SK-N-SH (cell line): ENCODE measurements around the gene MAP2K2. TPM values are rescaled to one million over a fixed set of nuclear protein-coding genes. Genes with fewer than 3 reads are reported as not detected.

Experiments used
- CTCF ChIA-PET: fragments of 300-600, 350-600 bp; formaldehyde crosslinking; extraction: SDS; loops from one replicate; lab custom pipeline; 2021; lab: Yijun Ruan, JAX
- POLR2A ChIA-PET: fragments of 350-600 bp; sonication (Branson Sonifier 250); formaldehyde crosslinking; extraction: SDS; loops from one replicate; lab custom pipeline; 2020; ENCODE audit warnings: antibody characterized with exemption, inconsistent platforms; lab: Yijun Ruan, JAX
- DNase-seq: peaks from one replicate; pipeline ENCODE4 v3.0.0; 2012
- H2AFZ ChIP-seq: fragments of 200-600 bp; sonication (generic); 2 replicates; pipeline ENCODE4 v1.8.1; 2016; ENCODE audit warnings: antibody characterized with exemption, mild to moderate bottlenecking, low read depth
- H3F3A ChIP-seq: fragments of 200-600 bp; sonication (generic); replicated peaks from 2 replicates; pipeline ENCODE3; 2016; ENCODE audit warnings: antibody characterized with exemption, mild to moderate bottlenecking; ENCODE audit not compliant: insufficient read depth
- H3K27ac ChIP-seq, 2 experiments: fragments of 200-500 bp in 1 of 2; fragments of 200-600 bp in 1 of 2; sonication (Bioruptor generic) in 1 of 2; sonication (generic), shearing (Covaris generic) in 1 of 2; 2 replicates each; pipeline versions ENCODE4 v1.5.1 to v1.6.1; 2014 to 2016; ENCODE audit warnings: low read depth in 2 of 2, inconsistent platforms in 1 of 2, low read length in 1 of 2, mild to moderate bottlenecking in 1 of 2, mixed read lengths in 1 of 2
- H3K27me3 ChIP-seq: fragments of 200-600 bp; sonication (generic), shearing (Covaris generic); 2 replicates; pipeline ENCODE4 v1.6.1; 2016; ENCODE audit warnings: mixed run types; ENCODE audit not compliant: insufficient read depth
- H3K36me3 ChIP-seq, 2 experiments: fragments of 200-500 bp in 1 of 2; fragments of 200-600 bp in 1 of 2; sonication (Bioruptor generic) in 1 of 2; sonication (generic) in 1 of 2; replicated peaks in 1 of 2; 2 replicates each; pipeline versions ENCODE3 to v1.5.1; 2014 to 2016; ENCODE audit warnings: low read length in 1 of 2, mild to moderate bottlenecking in 1 of 2; ENCODE audit not compliant: insufficient read depth in 2 of 2, control insufficient read depth in 1 of 2
- H3K4me1 ChIP-seq, 2 experiments: fragments of 200-500 bp in 1 of 2; fragments of 200-600 bp in 1 of 2; sonication (Bioruptor generic) in 1 of 2; sonication (generic), shearing (Covaris generic) in 1 of 2; 2 replicates each; pipeline versions ENCODE4 v1.5.1 to v1.6.1; 2014 to 2016; ENCODE audit warnings: low read depth in 1 of 2, low read length in 1 of 2, mixed run types in 1 of 2; ENCODE audit not compliant: insufficient read depth in 2 of 2, control insufficient read depth in 1 of 2
- H3K4me2 ChIP-seq: fragments of 200-600 bp; sonication (generic), shearing (Covaris generic); 2 replicates; pipeline ENCODE4 v1.6.1; 2017; ENCODE audit warnings: mixed run types
- H3K4me3 ChIP-seq, 2 experiments: fragments of 200-500 bp in 1 of 2; fragments of 200-600 bp in 1 of 2; sonication (Bioruptor generic) in 1 of 2; sonication (generic), shearing (Covaris generic) in 1 of 2; 2 replicates each; pipeline versions ENCODE4 v1.5.1 to v1.8.1; 2014 to 2016; ENCODE audit warnings: low read depth in 2 of 2, inconsistent platforms in 1 of 2, low read length in 1 of 2, mild to moderate bottlenecking in 1 of 2, mixed read lengths in 1 of 2, moderate library complexity in 1 of 2
- H3K79me2 ChIP-seq: fragments of 200-600 bp; sonication (generic); 2 replicates; pipeline ENCODE4 v1.8.1; 2017; ENCODE audit warnings: mild to moderate bottlenecking; ENCODE audit not compliant: insufficient read depth
- H3K9ac ChIP-seq: fragments of 200-600 bp; sonication (generic); 2 replicates; pipeline ENCODE4 v1.6.1; 2017; ENCODE audit warnings: mixed run types
- H3K9me2 ChIP-seq: fragments of 200-600 bp; sonication (generic); 2 replicates; pipeline ENCODE4 v1.6.1; 2017; ENCODE audit warnings: mixed run types
- H3K9me3 ChIP-seq: fragments of 200-600 bp; sonication (generic); 2 replicates; pipeline ENCODE4 v1.6.1; 2017; ENCODE audit warnings: mixed run types, mild to moderate bottlenecking, moderate library complexity
- H4K20me1 ChIP-seq: fragments of 200-600 bp; sonication (generic); 2 replicates; pipeline ENCODE4 v1.6.1; 2017; ENCODE audit warnings: mild to moderate bottlenecking, mixed run types; ENCODE audit not compliant: insufficient read depth
- ELF1 ChIP-seq: IDR thresholded peaks from 2 replicates; pipeline ENCODE4 v1.4.0; 2012
- EP300 ChIP-seq, 2 experiments: IDR thresholded peaks; 2 replicates each; pipeline versions ENCODE4 v1.4.0 to v1.6.1; 2012; ENCODE audit warnings: borderline replicate concordance in 1 of 2, low read depth in 1 of 2, low read length in 1 of 2
- FOXM1 ChIP-seq: IDR thresholded peaks from 2 replicates; pipeline ENCODE4 v1.4.0; 2012; ENCODE audit warnings: low read depth, mild to moderate bottlenecking
- GABPA ChIP-seq: IDR thresholded peaks from 2 replicates; pipeline ENCODE4 v1.4.0; 2012; ENCODE audit warnings: low read depth, mild to moderate bottlenecking
- GATA2 ChIP-seq: sonication (generic); formaldehyde crosslinking; IDR thresholded peaks from 2 replicates; pipeline ENCODE4 v1.5.0; 2020; ENCODE audit warnings: mild to moderate bottlenecking, missing genetic modification reagents
- MEF2A ChIP-seq: IDR thresholded peaks from 2 replicates; pipeline ENCODE4 v1.4.0; 2012; ENCODE audit warnings: low read depth, borderline replicate concordance
- MXI1 ChIP-seq: IDR thresholded peaks from 2 replicates; pipeline ENCODE4 v1.6.1; 2012; ENCODE audit warnings: mild to moderate bottlenecking, low read depth, low read length, improper control_type of control experiment
- NFIC ChIP-seq: IDR thresholded peaks from 2 replicates; pipeline ENCODE4 v1.4.0; 2012; ENCODE audit warnings: borderline replicate concordance
- RAD21 ChIP-seq: IDR thresholded peaks from 2 replicates; pipeline ENCODE4 v1.6.1; 2012; ENCODE audit warnings: mild to moderate bottlenecking, low read length
- RCOR1 ChIP-seq: fragments of 150-350 bp; IDR thresholded peaks from 2 replicates; pipeline ENCODE4 v1.6.1; 2017; ENCODE audit warnings: antibody characterized with exemption, low read length
- RFX5 ChIP-seq: IDR thresholded peaks from 2 replicates; pipeline ENCODE4 v1.6.1; 2012; ENCODE audit warnings: mild to moderate bottlenecking, improper control_type of control experiment, low read length
- RXRA ChIP-seq: IDR thresholded peaks from 2 replicates; pipeline ENCODE4 v1.4.0; 2012; ENCODE audit warnings: low read depth, mild to moderate bottlenecking, borderline replicate concordance
- SIN3A ChIP-seq: IDR thresholded peaks from 2 replicates; pipeline ENCODE4 v1.6.1; 2012; ENCODE audit warnings: low read depth, mild to moderate bottlenecking, low read length, moderate library complexity, borderline replicate concordance
- TAF1 ChIP-seq: IDR thresholded peaks from 2 replicates; pipeline ENCODE4 v1.6.1; 2012; ENCODE audit warnings: low read depth, mild to moderate bottlenecking, low read length, moderate library complexity, borderline replicate concordance
- TEAD4 ChIP-seq: IDR thresholded peaks from 2 replicates; pipeline ENCODE4 v1.4.0; 2012; ENCODE audit warnings: mild to moderate bottlenecking, borderline replicate concordance; ENCODE audit not compliant: insufficient read depth
- YY1 ChIP-seq: IDR thresholded peaks from 2 replicates; pipeline ENCODE4 v1.4.0; 2012; ENCODE audit warnings: low read depth, mild to moderate bottlenecking
- WGBS: methylation state at CpG from one replicate; pipeline ENCODE4 v1.1.6; 2017; ENCODE audit warnings: low lambda C conversion rate; 5-methylcytosine and 5-hydroxymethylcytosine counted together
- polyA plus RNA-seq, 3 experiments: library from polyadenylated mRNA; depleted of rRNA; stranded (reverse); fragments of >200 nt; gene quantifications; 2 replicates each; pipeline ENCODE4 v1.2.3, GENCODE V29; 2012
- TF ChIP-seq, protein P1 (sequence below): IDR thresholded peaks from 2 replicates; pipeline ENCODE4 v1.4.0; 2012; ENCODE audit warnings: low read depth
- TF ChIP-seq, protein P2 (sequence below): fragments of 150-350 bp; IDR thresholded peaks from 2 replicates; pipeline ENCODE4 v1.6.1; 2016; ENCODE audit warnings: mild to moderate bottlenecking, low read depth, low read length
- TF ChIP-seq, protein P3 (sequence below): fragments of 150-350 bp; IDR thresholded peaks from 2 replicates; pipeline ENCODE4 v1.6.1; 2017; ENCODE audit warnings: antibody characterized with exemption, low read length, low read depth, borderline replicate concordance
- TF ChIP-seq, protein P4 (sequence below): fragments of 200-600 bp; sonication (generic); IDR thresholded peaks from 2 replicates; pipeline ENCODE4 v1.6.1; 2017; ENCODE audit warnings: antibody characterized with exemption, mild to moderate bottlenecking, moderate library complexity
- TF ChIP-seq, protein P5 (sequence below): IDR thresholded peaks from 2 replicates; pipeline ENCODE4; 2012
- TF ChIP-seq, protein P6 (sequence below): IDR thresholded peaks from 2 replicates; pipeline ENCODE4 v1.6.1; 2012; ENCODE audit warnings: mild to moderate bottlenecking, low read depth, low read length, moderate library complexity

Gene MAP2K2
- polyA plus RNA-seq (2012; rRNA removed) = 67.2 and 114 TPM in 2 replicates
- polyA plus RNA-seq (2012; cell fraction: cytosol; rRNA removed) = 55.7 and 82.6 TPM in 2 replicates
- 156 and 227 TPM in 2 replicates for polyA plus RNA-seq (2012; cell fraction: nucleus; rRNA removed)

DNA sequence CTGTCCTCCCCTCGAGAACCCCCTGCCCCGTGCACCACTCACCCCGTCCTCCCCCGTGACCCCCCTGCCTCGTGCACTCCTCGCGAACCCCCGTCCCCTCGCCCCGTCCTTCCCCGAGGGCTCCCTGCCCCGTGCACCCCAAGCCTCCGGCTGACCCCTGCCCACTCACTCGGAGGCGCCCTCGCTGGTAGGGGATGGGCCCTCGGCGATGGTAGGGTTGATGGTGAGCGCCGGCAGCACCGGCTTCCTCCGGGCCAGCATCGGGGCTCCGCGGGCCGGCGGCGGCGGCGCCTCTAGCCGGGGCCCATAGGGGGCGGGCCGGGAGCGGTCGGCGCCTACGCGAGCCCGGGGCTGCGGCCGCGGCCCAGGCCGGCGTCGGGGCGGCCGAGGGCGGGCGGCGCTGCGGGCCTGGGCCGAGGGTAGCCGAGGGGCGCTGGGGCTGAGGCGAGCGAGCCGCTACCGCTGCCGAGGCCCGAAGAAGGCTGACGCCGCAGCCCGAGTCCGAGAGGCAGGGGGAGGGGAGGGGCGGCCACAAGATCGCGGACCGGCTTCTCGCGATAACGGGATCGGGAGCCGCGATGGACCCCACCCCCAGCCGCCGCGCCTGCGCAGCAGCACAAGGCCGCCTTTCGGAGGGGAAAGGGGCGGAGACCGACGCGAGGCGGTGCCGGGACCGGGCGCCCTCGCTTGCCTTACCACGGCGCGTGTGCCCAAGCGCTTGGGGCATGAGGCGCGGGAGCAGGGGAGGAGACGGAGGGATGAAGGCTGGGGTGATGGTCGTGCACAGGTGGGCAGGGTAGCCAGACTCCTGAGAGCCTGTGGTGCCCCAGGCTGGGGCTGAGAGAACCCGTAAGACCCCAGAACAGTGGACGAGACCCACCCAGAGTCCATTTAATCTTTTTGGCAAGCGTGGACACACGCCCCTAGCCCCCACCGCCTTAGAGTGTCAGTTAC lies at the start of gene MAP2K2:
TSS of gene MAP2K2 (minus strand) at position 508 of the 954 bp plus-strand sequence. CDS start at position 261, 247 bp downstream.
- H3K36me3 ChIP-seq = peaks cover 0 to 2% of the 10 kb centered on the region in 2 experiments
- peaks cover 4% of the 10 kb centered on the region for H3F3A ChIP-seq
- peak; percentile 100 for DNase-seq
- H3K4me2 ChIP-seq = peak within 1 kb of the TSS; percentile 96
- ChIA-PET POLR2A (no interaction called here), CTCF (interaction anchor here (2.1 kb wide), 1 partner anchor 16 kb away, joined by 15 read pairs; no protein-coding TSS in a partner anchor)
- WGBS = 2% methylated on average over 42 of the region's 102 CpGs
- no peaks in the 10 kb centered on the region for H3K9me2 ChIP-seq
- H3K27me3 ChIP-seq = no peaks in the 10 kb centered on the region
- peak within 1 kb of the TSS; percentile 90 for H3K9ac ChIP-seq
- H3K4me3 ChIP-seq = peak within 1 kb of the TSS; percentile 65 to 74
- no peaks in the 10 kb centered on the region for H3K9me3 ChIP-seq
- peak within 1 kb of the TSS in 1 of 2 experiments; percentile 76; a peak in 2 of 4 replicates for H3K27ac ChIP-seq
- H4K20me1 ChIP-seq = peaks cover 29% of the 10 kb centered on the region
- peaks cover 42% of the 10 kb centered on the region for H3K79me2 ChIP-seq
- H3K4me1 ChIP-seq = peaks cover 0 to 14% of the 10 kb centered on the region in 2 experiments; a peak in 2 of 4 replicates
- H2AFZ ChIP-seq = peak within 1 kb of the TSS; percentile 96
- TF ChIP-seq, protein P1, sequence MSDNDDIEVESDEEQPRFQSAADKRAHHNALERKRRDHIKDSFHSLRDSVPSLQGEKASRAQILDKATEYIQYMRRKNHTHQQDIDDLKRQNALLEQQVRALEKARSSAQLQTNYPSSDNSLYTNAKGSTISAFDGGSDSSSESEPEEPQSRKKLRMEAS = peak; percentile 96
- TF ChIP-seq ELF1 = no peak
- TF ChIP-seq, protein P2, sequence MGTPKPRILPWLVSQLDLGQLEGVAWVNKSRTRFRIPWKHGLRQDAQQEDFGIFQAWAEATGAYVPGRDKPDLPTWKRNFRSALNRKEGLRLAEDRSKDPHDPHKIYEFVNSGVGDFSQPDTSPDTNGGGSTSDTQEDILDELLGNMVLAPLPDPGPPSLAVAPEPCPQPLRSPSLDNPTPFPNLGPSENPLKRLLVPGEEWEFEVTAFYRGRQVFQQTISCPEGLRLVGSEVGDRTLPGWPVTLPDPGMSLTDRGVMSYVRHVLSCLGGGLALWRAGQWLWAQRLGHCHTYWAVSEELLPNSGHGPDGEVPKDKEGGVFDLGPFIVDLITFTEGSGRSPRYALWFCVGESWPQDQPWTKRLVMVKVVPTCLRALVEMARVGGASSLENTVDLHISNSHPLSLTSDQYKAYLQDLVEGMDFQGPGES = no peak
- TF ChIP-seq, protein P3, sequence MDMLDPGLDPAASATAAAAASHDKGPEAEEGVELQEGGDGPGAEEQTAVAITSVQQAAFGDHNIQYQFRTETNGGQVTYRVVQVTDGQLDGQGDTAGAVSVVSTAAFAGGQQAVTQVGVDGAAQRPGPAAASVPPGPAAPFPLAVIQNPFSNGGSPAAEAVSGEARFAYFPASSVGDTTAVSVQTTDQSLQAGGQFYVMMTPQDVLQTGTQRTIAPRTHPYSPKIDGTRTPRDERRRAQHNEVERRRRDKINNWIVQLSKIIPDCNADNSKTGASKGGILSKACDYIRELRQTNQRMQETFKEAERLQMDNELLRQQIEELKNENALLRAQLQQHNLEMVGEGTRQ = no peak
- TF ChIP-seq GATA2 = no peak
- TF ChIP-seq, protein P4, sequence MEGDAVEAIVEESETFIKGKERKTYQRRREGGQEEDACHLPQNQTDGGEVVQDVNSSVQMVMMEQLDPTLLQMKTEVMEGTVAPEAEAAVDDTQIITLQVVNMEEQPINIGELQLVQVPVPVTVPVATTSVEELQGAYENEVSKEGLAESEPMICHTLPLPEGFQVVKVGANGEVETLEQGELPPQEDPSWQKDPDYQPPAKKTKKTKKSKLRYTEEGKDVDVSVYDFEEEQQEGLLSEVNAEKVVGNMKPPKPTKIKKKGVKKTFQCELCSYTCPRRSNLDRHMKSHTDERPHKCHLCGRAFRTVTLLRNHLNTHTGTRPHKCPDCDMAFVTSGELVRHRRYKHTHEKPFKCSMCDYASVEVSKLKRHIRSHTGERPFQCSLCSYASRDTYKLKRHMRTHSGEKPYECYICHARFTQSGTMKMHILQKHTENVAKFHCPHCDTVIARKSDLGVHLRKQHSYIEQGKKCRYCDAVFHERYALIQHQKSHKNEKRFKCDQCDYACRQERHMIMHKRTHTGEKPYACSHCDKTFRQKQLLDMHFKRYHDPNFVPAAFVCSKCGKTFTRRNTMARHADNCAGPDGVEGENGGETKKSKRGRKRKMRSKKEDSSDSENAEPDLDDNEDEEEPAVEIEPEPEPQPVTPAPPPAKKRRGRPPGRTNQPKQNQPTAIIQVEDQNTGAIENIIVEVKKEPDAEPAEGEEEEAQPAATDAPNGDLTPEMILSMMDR = no peak
- TF ChIP-seq NFIC = no peak
- TF ChIP-seq YY1 = no peak
- no peak for TF ChIP-seq MEF2A
- TF ChIP-seq RCOR1 = no peak
- no peak for TF ChIP-seq GABPA
- TF ChIP-seq TEAD4 = no peak
- TF ChIP-seq RFX5 = no peak
- TF ChIP-seq MXI1 = peak; percentile 91
- TF ChIP-seq TAF1 = peak; percentile 92
- TF ChIP-seq EP300 (IDR thresholded peaks at IDR 0.05; ENCODE audit: borderline replicate concordance in 1 of 2, low read depth in 1 of 2, low read length in 1 of 2) = no peak
- no peak for TF ChIP-seq RXRA
- TF ChIP-seq, protein P5, sequence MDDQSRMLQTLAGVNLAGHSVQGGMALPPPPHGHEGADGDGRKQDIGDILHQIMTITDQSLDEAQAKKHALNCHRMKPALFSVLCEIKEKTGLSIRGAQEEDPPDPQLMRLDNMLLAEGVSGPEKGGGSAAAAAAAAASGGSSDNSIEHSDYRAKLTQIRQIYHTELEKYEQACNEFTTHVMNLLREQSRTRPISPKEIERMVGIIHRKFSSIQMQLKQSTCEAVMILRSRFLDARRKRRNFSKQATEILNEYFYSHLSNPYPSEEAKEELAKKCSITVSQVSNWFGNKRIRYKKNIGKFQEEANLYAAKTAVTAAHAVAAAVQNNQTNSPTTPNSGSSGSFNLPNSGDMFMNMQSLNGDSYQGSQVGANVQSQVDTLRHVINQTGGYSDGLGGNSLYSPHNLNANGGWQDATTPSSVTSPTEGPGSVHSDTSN = no peak
- peak; percentile 97; the same call in 1 of the 2 replicates for TF ChIP-seq SIN3A
- TF ChIP-seq, protein P6, sequence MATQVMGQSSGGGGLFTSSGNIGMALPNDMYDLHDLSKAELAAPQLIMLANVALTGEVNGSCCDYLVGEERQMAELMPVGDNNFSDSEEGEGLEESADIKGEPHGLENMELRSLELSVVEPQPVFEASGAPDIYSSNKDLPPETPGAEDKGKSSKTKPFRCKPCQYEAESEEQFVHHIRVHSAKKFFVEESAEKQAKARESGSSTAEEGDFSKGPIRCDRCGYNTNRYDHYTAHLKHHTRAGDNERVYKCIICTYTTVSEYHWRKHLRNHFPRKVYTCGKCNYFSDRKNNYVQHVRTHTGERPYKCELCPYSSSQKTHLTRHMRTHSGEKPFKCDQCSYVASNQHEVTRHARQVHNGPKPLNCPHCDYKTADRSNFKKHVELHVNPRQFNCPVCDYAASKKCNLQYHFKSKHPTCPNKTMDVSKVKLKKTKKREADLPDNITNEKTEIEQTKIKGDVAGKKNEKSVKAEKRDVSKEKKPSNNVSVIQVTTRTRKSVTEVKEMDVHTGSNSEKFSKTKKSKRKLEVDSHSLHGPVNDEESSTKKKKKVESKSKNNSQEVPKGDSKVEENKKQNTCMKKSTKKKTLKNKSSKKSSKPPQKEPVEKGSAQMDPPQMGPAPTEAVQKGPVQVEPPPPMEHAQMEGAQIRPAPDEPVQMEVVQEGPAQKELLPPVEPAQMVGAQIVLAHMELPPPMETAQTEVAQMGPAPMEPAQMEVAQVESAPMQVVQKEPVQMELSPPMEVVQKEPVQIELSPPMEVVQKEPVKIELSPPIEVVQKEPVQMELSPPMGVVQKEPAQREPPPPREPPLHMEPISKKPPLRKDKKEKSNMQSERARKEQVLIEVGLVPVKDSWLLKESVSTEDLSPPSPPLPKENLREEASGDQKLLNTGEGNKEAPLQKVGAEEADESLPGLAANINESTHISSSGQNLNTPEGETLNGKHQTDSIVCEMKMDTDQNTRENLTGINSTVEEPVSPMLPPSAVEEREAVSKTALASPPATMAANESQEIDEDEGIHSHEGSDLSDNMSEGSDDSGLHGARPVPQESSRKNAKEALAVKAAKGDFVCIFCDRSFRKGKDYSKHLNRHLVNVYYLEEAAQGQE = no peak; the same call in 1 of the 2 replicates
- no peak for TF ChIP-seq RAD21
- TF ChIP-seq FOXM1 = no peak
